ENCODE measurements around the gene ADIPOR2. TPM values are rescaled to one million over a fixed set of nuclear protein-coding genes. Genes with fewer than 3 reads are reported as not detected.
A peak's percentile ranks its signal among the peaks of the same experiment; 100 is the strongest.

Gene ADIPOR2
- total RNA-seq (2014; rRNA removed; shearing (Covaris generic); ENCODE audit: low replicate concordance), result 41.6 and 50.4 TPM in 2 replicates

- DNase-seq, result peak; percentile 95
- Histone ChIP-seq H3K4me3 (peak within 1 kb of the TSS; percentile 94), H3K36me3 (peaks cover 17% of the 10 kb centered on the region), H3K27me3 (no peaks in the 10 kb centered on the region), H3K9me3 (no peaks in the 10 kb centered on the region)
Measured at GRCh38 chr12:1690578-1691122, at the start of gene ADIPOR2. Gene ADIPOR2 (plus strand): TSS chr12:1691070. CDS start chr12:1754344, 63,274 bp downstream.

GRCh38 chr12:1642513-1642912 is 48.4 kb upstream of the ADIPOR2 start:
- Histone ChIP-seq H3K36me3 (peaks cover 90% of the 10 kb centered on the region), H3K27me3 (no peaks in the 10 kb centered on the region), H3K4me3 (no peak overlapping the region), H3K9me3 (no peaks in the 10 kb centered on the region)
- DNase-seq, result no peak

- H3K4me3 ChIP-seq, result no peak overlapping the region
- H3K36me3 ChIP-seq, result peaks cover 90% of the 10 kb centered on the region
- no peaks in the 10 kb centered on the region for H3K27me3 ChIP-seq
- H3K9me3 ChIP-seq, result no peaks in the 10 kb centered on the region
- DNase-seq, result no peak
Measured at GRCh38 chr12:1643043-1643442, 47.8 kb upstream of the ADIPOR2 start.

- H3K27me3 ChIP-seq, result no peaks in the 10 kb centered on the region
- no peaks in the 10 kb centered on the region for H3K9me3 ChIP-seq
- no peak overlapping the region for H3K4me3 ChIP-seq
- DNase-seq, result no peak
- H3K36me3 ChIP-seq, result peaks cover 91% of the 10 kb centered on the region
Measured at GRCh38 chr12:1643905-1644533, 46.9 kb upstream of the ADIPOR2 start.

GRCh38 chr12:1644534-1645438 is 46.1 kb upstream of the ADIPOR2 start:
- Histone ChIP-seq H3K27me3 (no peaks in the 10 kb centered on the region), H3K36me3 (peaks cover 93% of the 10 kb centered on the region), H3K4me3 (no peak overlapping the region), H3K9me3 (no peaks in the 10 kb centered on the region)
- no peak for DNase-seq

- Histone ChIP-seq H3K36me3 (peaks cover 93% of the 10 kb centered on the region), H3K4me3 (no peak overlapping the region), H3K9me3 (no peaks in the 10 kb centered on the region), H3K27me3 (no peaks in the 10 kb centered on the region)
- DNase-seq, result no peak
Measured at GRCh38 chr12:1645819-1646218, 45.1 kb upstream of the ADIPOR2 start.

- Histone ChIP-seq H3K36me3 (peaks cover 93% of the 10 kb centered on the region), H3K9me3 (no peaks in the 10 kb centered on the region), H3K4me3 (no peak overlapping the region), H3K27me3 (no peaks in the 10 kb centered on the region)
- no peak for DNase-seq
Measured at GRCh38 chr12:1646569-1647284, 44.1 kb upstream of the ADIPOR2 start.

GRCh38 chr12:1647285-1647669 is 43.6 kb upstream of the ADIPOR2 start:
- Histone ChIP-seq H3K4me3 (no peak overlapping the region), H3K9me3 (no peaks in the 10 kb centered on the region), H3K27me3 (no peaks in the 10 kb centered on the region), H3K36me3 (peaks cover 93% of the 10 kb centered on the region)
- DNase-seq, result no peak

GRCh38 chr12:1650260-1650977 is 40.5 kb upstream of the ADIPOR2 start:
- Histone ChIP-seq H3K4me3 (no peak overlapping the region), H3K9me3 (no peaks in the 10 kb centered on the region), H3K36me3 (peaks cover 88% of the 10 kb centered on the region), H3K27me3 (no peaks in the 10 kb centered on the region)
- DNase-seq, result no peak

GRCh38 chr12:1650978-1651361 is 39.9 kb upstream of the ADIPOR2 start:
- H3K9me3 ChIP-seq, result no peaks in the 10 kb centered on the region
- no peak for DNase-seq
- peaks cover 87% of the 10 kb centered on the region for H3K36me3 ChIP-seq
- no peaks in the 10 kb centered on the region for H3K27me3 ChIP-seq
- H3K4me3 ChIP-seq, result no peak overlapping the region

- DNase-seq, result no peak
- Histone ChIP-seq H3K4me3 (no peak overlapping the region), H3K36me3 (peaks cover 78% of the 10 kb centered on the region), H3K9me3 (no peaks in the 10 kb centered on the region), H3K27me3 (no peaks in the 10 kb centered on the region)
Measured at GRCh38 chr12:1651946-1652345, 38.9 kb upstream of the ADIPOR2 start.

GRCh38 chr12:1655225-1655788 is 35.6 kb upstream of the ADIPOR2 start:
- no peaks in the 10 kb centered on the region for H3K27me3 ChIP-seq

GRCh38 chr12:1656902-1657301 is 34.0 kb upstream of the ADIPOR2 start:
- no peaks in the 10 kb centered on the region for H3K27me3 ChIP-seq
- H3K4me3 ChIP-seq, result no peak overlapping the region
- DNase-seq, result no peak
- peaks cover 37% of the 10 kb centered on the region for H3K36me3 ChIP-seq
- H3K9me3 ChIP-seq, result no peaks in the 10 kb centered on the region

More at GRCh38 chr12:1655225-1655788, 35.6 kb upstream of the ADIPOR2 start:
- Histone ChIP-seq H3K36me3 (peaks cover 53% of the 10 kb centered on the region), H3K4me3 (no peak overlapping the region), H3K9me3 (no peaks in the 10 kb centered on the region)
- DNase-seq, result no peak

- H3K36me3 ChIP-seq, result peaks cover 29% of the 10 kb centered on the region
- H3K4me3 ChIP-seq, result no peak overlapping the region
- no peaks in the 10 kb centered on the region for H3K9me3 ChIP-seq
- DNase-seq, result peak; percentile 58
- no peaks in the 10 kb centered on the region for H3K27me3 ChIP-seq
Measured at GRCh38 chr12:1657688-1658087, 33.2 kb upstream of the ADIPOR2 start.

- Histone ChIP-seq H3K9me3 (no peaks in the 10 kb centered on the region), H3K27me3 (no peaks in the 10 kb centered on the region), H3K4me3 (no peak overlapping the region), H3K36me3 (peaks cover 17% of the 10 kb centered on the region)
- no peak for DNase-seq
Measured at GRCh38 chr12:1660304-1661187, 30.3 kb upstream of the ADIPOR2 start.

All from MG63 (cell line).